ENCODE data around the gene KIAA1614. TPM values are rescaled to one million over a fixed set of nuclear protein-coding genes. Genes with fewer than 3 reads are reported as not detected.

Gene KIAA1614
- total RNA-seq, 1 experiment from 2014 or later, result 3.3 TPM

- Mint-ChIP-seq H3K27me3 (ENCODE audit: low read depth) (no peaks in the 10 kb centered on the region; the same call in 1 of the 2 replicates), H3K9me3 (no peaks in the 10 kb centered on the region), H3K27ac (peak overlapping the region; percentile 91), H3K4me3 (peak overlapping the region; percentile 18; the same call in 1 of the 2 replicates), H3K4me1 (peaks cover 61% of the 10 kb centered on the region), H3K36me3 (no peaks in the 10 kb centered on the region)
- ATAC-seq, result no peak
- DNase-seq (ENCODE audit: low spot score), result no peak
- TF ChIP-seq ATF3 (CRISPR knock-in tag; conservative IDR thresholded peaks at IDR 0.05) (no peak), CBFB (CRISPR knock-in tag; IDR thresholded peaks at IDR 0.05; ENCODE audit: low read depth) (no peak), NR2C2 (CRISPR knock-in tag; IDR thresholded peaks at IDR 0.05) (no peak), NFE2L1 (CRISPR knock-in tag; IDR thresholded peaks at IDR 0.05) (no peak), NFATC4 (CRISPR knock-in tag; IDR thresholded peaks at IDR 0.05) (no peak), SOX15 (CRISPR knock-in tag; IDR thresholded peaks at IDR 0.05) (no peak), MXD4 (CRISPR knock-in tag; IDR thresholded peaks at IDR 0.05; ENCODE audit: borderline replicate concordance) (no peak), FOXP1 (CRISPR knock-in tag; IDR thresholded peaks at IDR 0.05; ENCODE audit: borderline replicate concordance) (no peak), NR1H2 (CRISPR knock-in tag; IDR thresholded peaks at IDR 0.05) (no peak), ZNF671 (CRISPR knock-in tag; IDR thresholded peaks at IDR 0.05) (no peak), HMGA2 (CRISPR knock-in tag; IDR thresholded peaks at IDR 0.05) (no peak)
- ChIA-PET POLR2A (interaction anchor here (1.5 to 1.8 kb wide), 5 partner anchors 10 to 183 kb away, joined by 4 to 22 read pairs (median 10); partner anchors contain the start of gene KIAA1614), CTCF (interaction anchor here (1.0 to 1.8 kb wide), 8 partner anchors 9 to 406 kb away, joined by 3 to 21 read pairs (median 6); partner anchors contain the start of gene KIAA1614)
Observed at GRCh38 chr1:180921891-180922630, 9.4 kb downstream of the KIAA1614 start.

- ChIA-PET CTCF (interaction anchor here (0.9 to 1.8 kb wide), 15 partner anchors 8 to 407 kb away, joined by 3 to 21 read pairs (median 4); partner anchors contain the start of gene KIAA1614), POLR2A (interaction anchor here (1.0 to 1.8 kb wide), 9 partner anchors 9 to 421 kb away, joined by 3 to 22 read pairs (median 5); partner anchors contain the start of gene KIAA1614)
- Mint-ChIP-seq H3K4me3 (peak overlapping the region; percentile 18; the same call in 1 of the 2 replicates), H3K27me3 (ENCODE audit: low read depth) (no peaks in the 10 kb centered on the region; the same call in 1 of the 2 replicates), H3K27ac (peak overlapping the region; percentile 91), H3K9me3 (no peaks in the 10 kb centered on the region), H3K4me1 (peaks cover 64% of the 10 kb centered on the region), H3K36me3 (no peaks in the 10 kb centered on the region)
- DNase-seq (ENCODE audit: low spot score) (no peak), ATAC-seq (no peak)
- TF ChIP-seq NR3C1 (CRISPR knock-in tag; conservative IDR thresholded peaks at IDR 0.05; ENCODE audit: low read depth), result no peak
- no peak for TF ChIP-seq ARID4B (CRISPR knock-in tag; IDR thresholded peaks at IDR 0.05; ENCODE audit: borderline replicate concordance)
- no peak for TF ChIP-seq JUN (CRISPR knock-in tag; IDR thresholded peaks at IDR 0.05)
- TF ChIP-seq SOX15 (CRISPR knock-in tag; IDR thresholded peaks at IDR 0.05), result no peak
- no peak for TF ChIP-seq ATF2 (CRISPR knock-in tag; IDR thresholded peaks at IDR 0.05; ENCODE audit: borderline replicate concordance, low read depth)
- TF ChIP-seq CTCF (IDR thresholded peaks at IDR 0.05), result no peak
- TF ChIP-seq ZNF396 (CRISPR knock-in tag; IDR thresholded peaks at IDR 0.05; ENCODE audit: borderline replicate concordance), result no peak
Observed at GRCh38 chr1:180922631-180923015, 9.9 kb downstream of the KIAA1614 start.
